Upper lobe of left lung (tissue), 6 donors: ENCODE data around the gene PTPRD. TPM values are rescaled to one million over a fixed set of nuclear protein-coding genes. Genes with fewer than 3 reads are reported as not detected.
A peak's percentile ranks its signal among the peaks of the same experiment; 100 is the strongest.

ENCODE experiments used
- ATAC-seq, 2 donors: fragments of 200-7000 bp; cut with Tn5 transposase; one replicate each; pipeline ENCODE4 v1.9.1; 2022; ENCODE audit warnings: mild to moderate bottlenecking in 2 of 2, moderate library complexity in 2 of 2; ENCODE audit not compliant: low FRiP score in 2 of 2
- DNase-seq, 2 donors: peaks; one replicate each; pipeline ENCODE4 v3.0.0-alpha.2; 2019 to 2020
- H3K27ac ChIP-seq, 4 donors: fragments of 200-600 bp; sonication (generic); one replicate each; pipeline ENCODE4 v1.5.1; 2016 to 2019
- H3K27me3 ChIP-seq, 4 donors: fragments of 200-600 bp; sonication (generic); one replicate each; pipeline ENCODE4 v1.5.1; 2017 to 2019
- H3K36me3 ChIP-seq, 4 donors: fragments of 200-600 bp; sonication (generic); one replicate each; pipeline ENCODE4 v1.5.1; 2016 to 2019
- H3K4me1 ChIP-seq, 4 donors: fragments of 200-600 bp; sonication (generic); one replicate each; pipeline ENCODE4 v1.5.1; 2018 to 2019
- H3K4me3 ChIP-seq, 4 donors: fragments of 200-600 bp; sonication (generic); one replicate each; pipeline ENCODE4 v1.5.1; 2017 to 2019; ENCODE audit warnings: mild to moderate bottlenecking in 2 of 4, moderate library complexity in 1 of 4
- H3K9me3 ChIP-seq, 4 donors: fragments of 200-600 bp; sonication (generic); one replicate each; pipeline ENCODE4 v1.5.1; 2018 to 2019
- EP300 ChIP-seq, 4 donors: sonication (generic); formaldehyde crosslinking; IDR thresholded peaks; one replicate each; pipeline ENCODE4 v1.5.1; 2017; ENCODE audit warnings: antibody characterized with exemption in 4 of 4, control low read depth in 2 of 4
- POLR2A ChIP-seq, 4 donors: fragments of 450-650 bp; IDR thresholded peaks; one replicate each; pipeline ENCODE4 v1.5.1; 2016 to 2017; ENCODE audit warnings: antibody characterized with exemption in 4 of 4, mild to moderate bottlenecking in 2 of 4
- POLR2AphosphoS5 ChIP-seq, 2 donors: sonication (generic); formaldehyde crosslinking; IDR thresholded peaks; one replicate each; pipeline ENCODE4 v1.5.1; 2017; ENCODE audit warnings: antibody characterized with exemption in 2 of 2
- WGBS, 2 donors: methylation state at CpG; one replicate each; pipeline ENCODE4 v1.1.5; 2017 to 2018; 5-methylcytosine and 5-hydroxymethylcytosine counted together
- total RNA-seq, 6 donors: library from RNA; depleted of rRNA in 4 of 6; stranded (reverse); fragments of >200 nt in 4 of 6; gene quantifications; one replicate each; pipeline versions ENCODE4 v1.1.0 to v1.2.1, GENCODE V29; 2016 to 2021
- TF ChIP-seq, protein P1 (sequence below), 6 experiments: fragments of 450-650 bp in 4 of 6; fragments of 200-600 bp in 2 of 6; sonication (generic) in 2 of 6; IDR thresholded peaks; one replicate each; pipeline ENCODE4 v1.5.1; 2016 to 2019; ENCODE audit warnings: antibody characterized with exemption in 6 of 6
- donor health status: DM: no; HTN: no; CAD: no; lungs with moderate emphysema.
- donor health status: DM: no; HTN: yes; CAD: no; lungs with severe emphysema.

The PTPRD gene
- total RNA-seq, 6 donors from 2014 or later, result 7.4 to 46.1 (median 14.5) TPM

DNA sequence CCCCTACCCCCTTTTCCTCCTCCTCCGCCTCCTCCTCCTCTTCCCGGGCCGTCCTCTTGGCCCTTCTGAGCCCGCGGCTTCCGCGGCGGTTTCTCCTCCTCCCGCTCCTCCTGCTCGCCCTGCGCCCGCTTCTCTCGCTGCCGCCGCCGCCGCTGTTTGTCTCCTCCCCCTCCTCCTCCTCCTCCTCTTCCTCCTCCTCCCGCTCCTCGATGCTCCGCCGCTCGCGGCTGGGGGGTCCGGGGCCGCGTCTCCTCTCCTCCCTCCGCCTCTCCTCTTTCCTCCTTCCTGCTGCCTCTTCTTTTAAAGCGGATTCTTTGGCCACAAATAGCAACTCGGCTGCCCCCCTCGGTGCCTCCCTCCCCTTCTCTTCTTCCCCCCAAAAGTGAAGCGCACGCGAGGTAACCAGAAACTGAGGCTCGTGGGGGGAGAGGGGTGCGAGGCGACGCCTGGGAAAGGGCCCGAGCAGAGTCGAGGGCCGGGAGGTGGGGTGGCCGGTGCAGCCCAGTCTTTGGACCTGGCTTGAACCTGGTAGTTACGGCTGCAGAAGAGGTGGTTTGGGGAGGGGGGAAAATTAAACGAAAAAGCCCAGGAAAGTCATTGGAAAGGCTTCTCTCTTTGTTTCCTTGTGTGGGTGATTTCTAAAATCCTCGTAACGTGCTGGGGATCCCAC lies 1754.7 kb downstream of the PTPRD start:
- H3K36me3 ChIP-seq, result no peaks in the 10 kb centered on the region
- 1 to 2% methylated on average over 42 to 43 of the region's 45 CpGs for WGBS, 2 donors
- peak overlapping the region; percentile 34 to 70 (median 39) for H3K27ac ChIP-seq
- ATAC-seq (peak; percentile 47 to 90), DNase-seq (peak; percentile 27 to 90)
- H3K9me3 ChIP-seq, result no peaks in the 10 kb centered on the region
- H3K4me3 ChIP-seq, result peak overlapping the region; percentile 42 to 65 (median 56)
- H3K4me1 ChIP-seq, result peaks cover 8 to 17% (median 10%) of the 10 kb centered on the region in 4 donors
- H3K27me3 ChIP-seq, result peaks cover 0 to 19% (median 6%) of the 10 kb centered on the region in 4 donors
- TF ChIP-seq EP300 (IDR thresholded peaks at IDR 0.05) (no peak), POLR2AphosphoS5 (IDR thresholded peaks at IDR 0.05) (peak in 1 of 2 donors; percentile 23), POLR2A (IDR thresholded peaks at IDR 0.05) (no peak)
- TF ChIP-seq, protein P1, sequence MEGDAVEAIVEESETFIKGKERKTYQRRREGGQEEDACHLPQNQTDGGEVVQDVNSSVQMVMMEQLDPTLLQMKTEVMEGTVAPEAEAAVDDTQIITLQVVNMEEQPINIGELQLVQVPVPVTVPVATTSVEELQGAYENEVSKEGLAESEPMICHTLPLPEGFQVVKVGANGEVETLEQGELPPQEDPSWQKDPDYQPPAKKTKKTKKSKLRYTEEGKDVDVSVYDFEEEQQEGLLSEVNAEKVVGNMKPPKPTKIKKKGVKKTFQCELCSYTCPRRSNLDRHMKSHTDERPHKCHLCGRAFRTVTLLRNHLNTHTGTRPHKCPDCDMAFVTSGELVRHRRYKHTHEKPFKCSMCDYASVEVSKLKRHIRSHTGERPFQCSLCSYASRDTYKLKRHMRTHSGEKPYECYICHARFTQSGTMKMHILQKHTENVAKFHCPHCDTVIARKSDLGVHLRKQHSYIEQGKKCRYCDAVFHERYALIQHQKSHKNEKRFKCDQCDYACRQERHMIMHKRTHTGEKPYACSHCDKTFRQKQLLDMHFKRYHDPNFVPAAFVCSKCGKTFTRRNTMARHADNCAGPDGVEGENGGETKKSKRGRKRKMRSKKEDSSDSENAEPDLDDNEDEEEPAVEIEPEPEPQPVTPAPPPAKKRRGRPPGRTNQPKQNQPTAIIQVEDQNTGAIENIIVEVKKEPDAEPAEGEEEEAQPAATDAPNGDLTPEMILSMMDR (IDR thresholded peaks at IDR 0.05), result no peak

- H3K4me3 ChIP-seq, result peak overlapping the region; percentile 42 to 65 (median 56)
- peaks cover 0 to 19% (median 6%) of the 10 kb centered on the region in 4 donors for H3K27me3 ChIP-seq
- TF ChIP-seq, protein P1 (IDR thresholded peaks at IDR 0.05), result no peak
- DNase-seq (peak in 1 of 2 donors; percentile 88), ATAC-seq (peak in 1 of 2 donors; percentile 58)
- H3K27ac ChIP-seq, result peak overlapping the region; percentile 21 to 70 (median 38)
- H3K4me1 ChIP-seq, result peaks cover 8 to 17% (median 10%) of the 10 kb centered on the region in 4 donors
- no peaks in the 10 kb centered on the region for H3K36me3 ChIP-seq
- 0 to 1% methylated on average over 38 of the region's 76 CpGs for WGBS, 2 donors
- no peaks in the 10 kb centered on the region for H3K9me3 ChIP-seq
Measured at GRCh38 chr9:8857068-8857925, 1755.5 kb downstream of the PTPRD start.

GRCh38 chr9:8856396-8857067 lies 1756.3 kb downstream of the PTPRD start:
- WGBS, 2 donors, result 26 to 31% methylated on average over 9 of the region's 9 CpGs
- Histone ChIP-seq H3K27ac (peak overlapping the region in 1 of 4 donors; percentile 70), H3K9me3 (no peaks in the 10 kb centered on the region), H3K4me3 (peak overlapping the region; percentile 42 to 65 (median 56)), H3K27me3 (peaks cover 0 to 19% (median 6%) of the 10 kb centered on the region in 4 donors), H3K4me1 (peaks cover 8 to 17% (median 10%) of the 10 kb centered on the region in 4 donors), H3K36me3 (no peaks in the 10 kb centered on the region)
- TF ChIP-seq POLR2A (IDR thresholded peaks at IDR 0.05), result no peak
- TF ChIP-seq, protein P1 (IDR thresholded peaks at IDR 0.05), result no peak
- no peak for TF ChIP-seq EP300 (IDR thresholded peaks at IDR 0.05)
- TF ChIP-seq POLR2AphosphoS5 (IDR thresholded peaks at IDR 0.05), result no peak
- no peak for DNase-seq
- no peak for ATAC-seq

- no peak overlapping the region for H3K27ac ChIP-seq
- peaks cover 8 to 17% (median 10%) of the 10 kb centered on the region in 4 donors for H3K4me1 ChIP-seq
- no peak overlapping the region for H3K4me3 ChIP-seq
- H3K36me3 ChIP-seq, result no peaks in the 10 kb centered on the region
- peaks cover 0 to 19% (median 6%) of the 10 kb centered on the region in 4 donors for H3K27me3 ChIP-seq
- ATAC-seq (no peak), DNase-seq (no peak)
- TF ChIP-seq POLR2A (IDR thresholded peaks at IDR 0.05), result no peak
- TF ChIP-seq POLR2AphosphoS5 (IDR thresholded peaks at IDR 0.05), result no peak
- WGBS, 2 donors, result 76 to 90% methylated on average over 1 of the region's 1 CpG
- no peaks in the 10 kb centered on the region for H3K9me3 ChIP-seq
Measured at GRCh38 chr9:8855046-8855445, 1757.8 kb downstream of the PTPRD start.
